NCI-H1417 treated with DMSO at 0.1 percent for 48 hours (cell line): ENCODE measurements around the gene CLTA.
"Not testable (repeated sequence)": the region's sequence is repeated elsewhere in the genome, so short reads cannot be mapped to it uniquely, and the experiment has no call there.

ENCODE experiments used
- DNase-seq: peaks from one replicate; lab custom pipeline; 2025; lab: John Stamatoyannopoulos, UW

Gene CLTA

DNA sequence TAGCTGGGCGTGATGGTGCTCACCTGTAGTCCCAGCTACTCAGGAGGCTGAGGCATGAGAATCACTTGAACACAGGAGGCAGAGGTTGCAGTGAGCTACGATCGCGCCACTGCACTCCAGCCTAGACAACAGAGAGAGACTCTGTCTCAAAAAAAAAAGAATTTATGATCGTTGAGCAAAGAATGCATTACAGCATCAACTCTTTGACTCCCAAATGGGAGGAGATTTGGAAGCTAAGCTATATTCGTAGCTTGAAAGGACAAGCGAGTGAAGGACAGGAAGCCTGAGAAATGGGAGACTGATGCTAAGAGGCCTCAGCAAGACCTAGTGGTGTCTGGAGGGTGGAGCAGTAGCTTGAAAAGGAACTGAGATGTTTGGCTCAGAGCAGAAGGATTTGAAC is 31.8 kb upstream of the CLTA start:
- no peak for DNase-seq

DNA sequence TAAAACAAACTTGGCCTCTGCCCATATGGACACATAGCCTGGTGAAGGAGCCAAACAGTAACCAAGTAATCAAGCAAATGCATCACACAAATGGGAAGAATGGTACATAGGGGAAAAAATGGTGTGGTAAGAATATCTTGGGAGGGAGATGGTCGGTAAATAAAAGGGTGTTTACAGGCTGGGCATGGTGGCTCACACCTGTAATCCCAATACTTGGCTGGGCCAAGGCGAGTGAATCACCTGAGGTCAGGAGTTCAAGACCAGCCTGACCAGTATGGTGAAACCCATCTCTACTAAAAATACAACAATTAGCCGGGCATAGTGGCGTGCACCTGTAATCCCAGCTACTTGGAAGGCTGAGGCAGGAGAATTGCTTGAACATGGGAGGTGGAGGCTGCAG is 31.2 kb upstream of the CLTA start:
- DNase-seq: not testable (repeated sequence)

GRCh38 chr9:36160126-36160525 is 30.6 kb upstream of the CLTA start:
- DNase-seq: not testable (repeated sequence)

DNA sequence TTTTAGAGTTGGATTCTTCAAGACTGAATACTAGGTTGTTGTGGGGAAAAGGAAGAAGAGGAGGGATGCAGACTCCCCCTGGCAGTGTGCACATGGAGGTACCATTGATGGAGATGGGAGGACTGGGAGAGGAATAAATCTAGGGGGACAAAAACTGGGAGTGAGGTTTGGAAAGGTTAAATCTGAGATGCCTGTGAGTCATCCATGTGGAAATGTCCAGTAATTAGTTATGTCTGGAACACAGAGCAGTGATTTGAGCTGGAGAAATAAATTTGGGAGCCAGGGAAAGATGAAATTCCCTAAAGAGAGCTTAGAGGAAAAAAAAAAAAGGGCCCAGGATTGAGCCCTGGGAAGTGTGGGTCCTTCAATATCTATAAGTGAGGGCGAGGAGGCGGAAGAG is 29.5 kb upstream of the CLTA start:
- no peak for DNase-seq

- DNase-seq: no peak
These were observed 28.4 kb upstream of the CLTA start for GRCh38 chr9:36162211-36162738.

- DNase-seq: no peak
These were observed 27.5 kb upstream of the CLTA start for GRCh38 chr9:36163049-36163785.

GRCh38 chr9:36163786-36164170 is 26.9 kb upstream of the CLTA start:
- no peak for DNase-seq

DNA sequence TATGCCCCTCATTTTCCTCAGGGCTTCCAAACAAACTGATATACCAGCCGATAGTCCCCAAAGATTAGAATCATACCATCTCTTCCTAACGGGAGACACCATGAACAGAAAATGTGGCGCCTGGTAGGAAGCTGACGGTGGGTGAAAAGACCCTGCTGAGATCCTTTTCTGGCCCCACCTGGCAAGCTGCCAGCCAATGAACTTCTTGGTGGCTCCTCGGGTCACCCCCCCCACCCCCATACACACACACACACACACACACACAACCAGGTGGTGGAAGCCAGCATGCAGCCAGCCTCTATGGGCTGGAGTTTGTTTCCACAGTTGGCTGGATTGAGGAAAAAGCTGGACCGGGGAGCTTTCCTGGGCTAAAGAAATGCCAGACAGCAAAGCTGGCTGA is 26.3 kb upstream of the CLTA start:
- DNase-seq: no peak

DNA sequence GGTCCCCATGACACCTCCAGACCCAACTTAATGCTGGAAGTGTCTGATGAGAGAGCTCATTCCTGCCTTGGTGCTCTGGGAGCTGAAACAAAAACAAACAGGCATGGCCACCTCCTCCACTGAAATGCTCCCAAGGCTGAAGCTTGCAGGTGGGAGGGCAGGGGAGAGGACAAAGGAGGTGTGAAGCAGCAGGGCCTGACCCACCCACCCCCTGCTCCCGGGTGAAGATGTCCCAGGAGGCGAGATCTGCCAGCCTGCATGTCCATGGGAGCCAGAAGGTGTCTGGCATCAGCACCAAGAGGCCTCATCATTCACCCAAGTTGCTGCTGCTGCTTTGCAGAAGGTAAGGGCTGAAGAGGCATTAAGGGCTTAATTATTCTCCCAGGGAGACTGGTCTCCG is 25.7 kb upstream of the CLTA start:
- no peak for DNase-seq

DNA sequence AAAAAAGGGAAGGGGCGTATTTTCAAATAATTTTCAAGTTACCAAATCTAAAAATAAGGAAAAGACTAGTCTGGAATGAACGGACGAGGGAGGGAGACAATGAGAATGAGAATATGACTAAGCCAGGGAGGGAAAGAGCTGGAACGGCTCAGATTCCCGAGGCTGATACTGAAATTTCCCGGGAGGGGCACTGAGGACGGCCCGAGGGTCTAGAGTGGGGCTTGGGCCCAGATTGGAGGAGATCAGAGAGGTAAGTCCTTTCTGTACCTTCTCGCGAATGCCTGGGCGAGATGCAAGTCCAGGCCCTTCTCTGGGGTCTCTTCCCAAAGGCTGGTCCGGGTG is 24.9 kb upstream of the CLTA start:
- no peak for DNase-seq

DNA sequence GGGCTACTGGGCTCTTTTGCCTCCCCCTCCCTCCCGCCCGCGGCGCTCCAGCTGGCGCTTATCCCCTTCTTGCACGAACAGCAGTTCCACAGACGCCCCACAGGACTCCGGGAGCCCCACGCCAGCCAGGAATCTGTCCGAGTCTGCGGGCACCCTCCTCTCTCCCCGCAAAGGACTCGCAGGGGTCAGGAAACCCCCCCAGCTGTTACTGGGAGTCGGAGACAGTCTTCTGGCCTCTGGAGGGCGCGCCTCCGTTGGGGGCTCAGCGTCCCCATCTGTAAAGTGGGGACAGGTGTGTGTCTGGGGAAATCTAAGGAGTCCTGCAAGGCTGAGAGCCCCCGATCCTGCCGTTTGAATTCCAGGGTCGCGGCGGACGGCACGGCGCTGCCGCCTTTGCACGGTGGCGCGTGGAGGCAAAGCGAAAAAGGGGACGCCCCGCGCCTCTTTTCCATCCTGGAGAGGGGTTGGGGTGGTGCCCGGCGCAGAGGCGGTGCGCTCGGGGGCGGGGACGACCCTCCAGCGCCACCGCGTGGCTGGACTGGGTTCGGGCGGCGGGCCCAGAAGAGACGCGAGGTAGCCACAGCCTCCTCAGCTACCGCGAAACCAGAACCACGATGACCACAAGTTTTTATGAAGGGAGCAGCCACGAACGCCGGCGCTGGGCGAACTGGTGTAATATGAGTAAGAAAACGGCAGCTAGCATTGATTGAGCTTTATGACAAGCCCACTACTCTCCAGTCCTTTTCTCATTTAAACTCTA is 24.4 kb upstream of the CLTA start:
- no peak for DNase-seq

GRCh38 chr9:36169166-36169565 is 21.6 kb upstream of the CLTA start, which contains the start of gene CCIN:
TSS of gene CCIN (plus strand) at chr9:36169388. CDS start at chr9:36169503, 115 bp downstream.
- no peak for DNase-seq

GRCh38 chr9:36169708-36170107 is 21.0 kb upstream of the CLTA start:
- no peak for DNase-seq

GRCh38 chr9:36170531-36170930 is 20.2 kb upstream of the CLTA start:
- DNase-seq: no peak

DNA sequence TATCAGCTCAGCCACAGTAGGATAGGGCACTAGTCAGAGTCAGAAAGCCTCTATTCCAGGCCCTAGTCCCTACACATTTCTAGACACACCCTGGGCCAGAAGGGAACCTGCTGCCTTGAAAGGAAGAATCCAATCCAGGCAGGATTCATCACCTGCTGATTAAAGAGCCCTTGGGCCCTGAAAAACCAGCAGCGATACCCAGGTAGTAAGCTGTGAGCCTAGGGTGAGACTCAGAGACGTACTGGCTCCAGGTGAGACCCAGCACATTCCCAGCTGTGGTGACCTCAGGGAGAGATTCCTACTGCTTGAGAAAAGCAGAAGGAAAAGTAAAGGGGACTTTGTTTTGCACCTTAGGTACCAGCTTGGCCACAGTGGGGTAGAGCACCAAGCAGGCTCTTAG is 16.9 kb upstream of the CLTA start:
- no peak for DNase-seq

DNA sequence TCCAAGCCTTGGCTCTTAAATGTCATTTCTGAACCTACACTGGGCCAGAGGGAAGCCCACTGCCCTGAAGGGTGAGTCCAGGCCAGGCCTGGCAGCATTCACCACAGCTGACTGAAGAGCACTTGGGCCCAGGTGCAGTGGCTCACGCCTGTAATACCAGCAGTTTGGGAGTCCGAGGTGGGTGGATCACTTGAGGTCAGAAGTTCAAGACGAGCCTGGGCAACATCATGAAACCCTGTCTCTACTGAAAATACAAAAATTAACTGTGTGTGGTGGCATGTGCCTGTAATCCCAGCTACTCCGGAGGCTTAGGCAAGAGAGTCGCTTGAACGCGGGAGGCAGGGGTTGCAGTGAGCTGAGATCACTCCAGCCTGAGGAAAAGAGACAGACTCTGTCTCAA is 16.4 kb upstream of the CLTA start:
- DNase-seq: no peak

DNA sequence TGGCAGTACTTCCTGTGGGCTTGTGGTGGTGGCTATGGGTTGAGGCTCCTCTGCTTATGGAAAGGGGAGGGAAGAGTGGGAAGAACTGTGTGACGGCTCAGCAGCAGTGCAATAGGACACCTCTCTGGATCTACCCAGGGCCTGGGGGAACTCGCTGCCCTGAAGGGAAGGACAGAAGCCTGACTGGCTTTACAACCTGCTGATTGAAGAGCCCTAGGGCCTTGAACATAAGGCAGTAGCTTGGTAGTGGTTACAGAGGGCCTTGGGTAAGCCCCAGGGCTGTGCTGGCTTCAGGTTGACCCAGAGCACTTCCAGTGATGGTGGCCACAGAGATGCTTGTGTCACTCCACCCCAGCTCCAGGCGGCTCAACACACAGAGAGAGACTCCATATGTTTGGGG is 16.0 kb upstream of the CLTA start:
- no peak for DNase-seq

GRCh38 chr9:36175209-36175608 is 15.5 kb upstream of the CLTA start:
- not testable (repeated sequence) for DNase-seq

DNA sequence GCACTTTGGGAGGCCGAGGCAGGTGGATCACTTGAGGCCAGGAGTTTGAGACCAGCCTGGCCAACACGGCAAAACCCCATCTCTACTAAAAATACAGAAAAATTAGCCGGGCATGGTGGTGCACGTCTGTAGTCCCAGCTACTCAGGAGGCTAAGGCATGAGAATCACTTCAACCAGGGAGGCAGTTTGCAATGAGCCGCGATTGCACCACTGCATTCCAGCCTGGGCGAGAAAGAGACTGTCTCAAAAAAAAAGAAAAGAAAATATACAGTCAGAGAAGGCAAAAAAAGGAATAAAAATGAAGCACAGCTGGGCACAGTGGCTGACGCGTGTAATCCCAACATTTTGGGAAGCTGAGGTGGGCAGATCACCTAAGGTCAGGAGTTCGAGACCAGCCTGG is 14.2 kb upstream of the CLTA start:
- DNase-seq: not testable (repeated sequence)

- DNase-seq: no peak
These were observed 13.2 kb upstream of the CLTA start for GRCh38 chr9:36177571-36177970.

GRCh38 chr9:36180243-36180642 is 10.5 kb upstream of the CLTA start:
- DNase-seq: not testable (repeated sequence)

- DNase-seq: no peak
These were observed 3.3 kb upstream of the CLTA start for GRCh38 chr9:36187414-36187813.

GRCh38 chr9:36188212-36188611 is 2.5 kb upstream of the CLTA start:
- no peak for DNase-seq
